HG02885 (cell line): ENCODE measurements around the gene NEK1.

ENCODE experiments used
- ATAC-seq: cut with Tn5 transposase; IDR thresholded peaks from one replicate; pipeline ENCODE4 v1.9.1; 2021; ENCODE audit warnings: mild to moderate bottlenecking; ENCODE audit not compliant: unreplicated experiment, poor library complexity

The NEK1 gene

DNA sequence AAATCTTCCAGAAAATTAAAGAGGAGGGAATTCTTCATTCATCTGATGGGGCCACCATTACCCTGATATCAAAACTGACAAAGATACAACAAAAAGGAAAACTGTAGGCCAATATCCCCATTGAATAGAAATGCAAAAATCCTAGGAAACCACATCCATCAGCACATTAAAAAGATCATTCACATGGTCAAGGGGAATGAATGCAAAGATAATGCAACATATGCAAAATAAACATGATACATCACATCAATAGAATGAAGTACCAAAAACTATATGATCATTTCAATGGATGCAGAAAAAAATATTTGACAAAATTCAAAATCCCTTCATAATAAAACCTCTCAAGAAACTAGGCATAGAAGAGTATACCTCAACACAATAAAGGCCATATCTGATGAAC lies 232.7 kb downstream of the NEK1 start:
- ATAC-seq = no peak

DNA sequence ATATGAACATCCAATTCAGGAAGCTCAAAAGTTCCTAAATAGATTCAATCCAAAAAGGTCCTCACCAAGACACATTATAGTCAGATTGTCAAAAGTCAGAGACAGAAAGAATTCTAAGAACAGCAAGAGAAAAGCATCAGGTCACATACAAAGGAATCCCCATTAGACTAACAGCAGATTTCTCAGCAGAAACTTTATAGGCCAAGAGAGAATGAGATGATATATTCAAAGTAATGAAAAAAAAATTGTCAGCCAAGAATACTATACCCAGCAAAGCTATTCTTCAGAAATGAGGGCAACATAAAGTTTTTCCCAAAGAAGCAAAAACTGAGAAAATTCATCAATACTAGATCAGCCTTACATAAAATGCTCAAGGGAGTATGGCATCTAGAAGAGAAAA lies 235.0 kb downstream of the NEK1 start:
- no peak for ATAC-seq

DNA sequence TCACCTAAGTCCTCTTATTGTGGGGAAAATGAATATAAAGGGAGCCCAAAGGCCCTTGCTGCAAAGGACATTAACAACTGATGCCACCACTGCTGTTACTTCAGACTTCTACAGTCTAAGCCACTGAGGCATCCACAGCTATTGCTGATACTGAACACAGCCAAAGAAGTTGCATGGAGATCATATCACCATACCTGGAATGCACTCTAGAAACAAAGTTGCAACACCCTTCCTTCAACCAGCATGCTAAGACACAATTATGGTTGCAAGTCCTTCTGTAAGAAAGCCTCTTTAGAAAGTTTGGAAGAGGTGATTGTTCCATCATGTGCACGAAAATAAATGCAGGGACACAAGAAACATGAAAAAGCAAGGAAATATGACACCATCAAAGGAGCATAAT lies 236.0 kb downstream of the NEK1 start:
- ATAC-seq = no peak

DNA sequence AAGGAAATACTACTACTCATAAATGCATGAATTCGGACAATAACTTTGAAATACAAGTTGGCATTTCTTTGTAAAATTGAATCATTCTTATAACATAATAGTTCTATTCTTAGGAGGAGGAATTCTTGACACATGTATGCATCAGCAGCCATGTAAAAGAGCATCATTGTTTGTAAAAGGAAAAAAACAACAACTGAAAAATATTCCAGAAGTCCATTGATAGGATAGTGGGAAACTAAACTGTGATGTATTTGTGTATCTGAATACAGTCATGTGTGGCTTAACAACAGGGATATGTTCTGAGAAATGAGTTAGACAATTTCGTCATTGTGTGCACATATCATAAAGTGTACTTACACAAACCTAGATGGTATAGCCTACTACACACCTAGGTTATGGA lies 239.6 kb downstream of the NEK1 start:
- ATAC-seq = no peak

DNA sequence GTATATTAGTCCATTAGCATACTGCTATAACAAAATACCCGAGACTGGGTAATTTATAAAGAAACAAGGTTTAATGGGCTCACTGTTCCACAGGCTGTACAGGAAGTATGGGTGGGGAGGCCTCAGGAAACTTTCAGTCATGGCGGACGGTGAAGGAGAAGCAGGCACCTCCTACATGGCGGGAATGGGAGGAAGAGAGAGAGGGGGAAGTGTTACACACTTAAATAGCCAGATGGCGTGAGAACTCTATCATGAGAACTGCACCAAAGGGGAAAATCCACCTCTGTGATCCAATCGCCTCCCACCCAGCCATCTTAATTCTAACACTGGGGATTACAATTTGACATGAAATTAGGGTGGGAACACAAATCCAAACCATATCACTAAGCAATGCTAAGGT lies 242.7 kb downstream of the NEK1 start:
- no peak for ATAC-seq

DNA sequence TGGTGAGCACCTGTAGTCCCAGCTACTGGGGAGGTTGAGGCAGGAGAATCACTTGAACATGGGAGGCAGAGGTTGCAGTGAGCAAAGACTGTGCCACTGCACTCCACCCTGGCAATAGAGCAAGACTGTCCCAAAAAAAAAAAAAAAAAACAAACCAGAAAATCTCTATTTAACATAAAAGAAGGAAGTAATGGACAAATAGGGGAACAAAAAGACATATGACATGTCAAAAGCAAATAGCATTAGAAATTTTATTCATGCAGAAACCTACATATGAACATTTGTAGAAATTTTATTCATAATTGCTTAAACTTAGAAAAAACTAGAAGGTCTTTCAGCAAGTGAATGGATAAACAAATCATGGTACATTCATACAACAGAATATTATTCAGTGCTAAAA lies 244.6 kb downstream of the NEK1 start:
- ATAC-seq = no peak

DNA sequence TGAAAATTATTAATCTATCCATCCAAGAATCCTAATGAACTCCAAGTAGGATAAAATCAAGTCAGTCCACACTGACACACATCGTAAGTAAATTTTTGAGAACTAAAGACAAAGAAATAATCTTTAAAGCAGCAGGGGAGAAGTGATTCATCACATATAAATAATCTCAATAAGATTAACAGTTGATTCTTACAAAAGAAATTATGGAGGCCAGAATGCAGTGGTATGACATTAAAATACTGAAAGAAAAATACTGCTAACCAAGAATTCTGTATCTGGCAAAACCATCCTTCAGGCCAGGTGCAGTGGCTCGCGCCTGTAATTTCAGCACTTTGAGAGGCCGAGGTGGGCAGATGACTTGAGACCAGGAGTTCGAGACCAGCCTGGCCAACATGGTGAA lies 245.6 kb downstream of the NEK1 start:
- no peak for ATAC-seq

DNA sequence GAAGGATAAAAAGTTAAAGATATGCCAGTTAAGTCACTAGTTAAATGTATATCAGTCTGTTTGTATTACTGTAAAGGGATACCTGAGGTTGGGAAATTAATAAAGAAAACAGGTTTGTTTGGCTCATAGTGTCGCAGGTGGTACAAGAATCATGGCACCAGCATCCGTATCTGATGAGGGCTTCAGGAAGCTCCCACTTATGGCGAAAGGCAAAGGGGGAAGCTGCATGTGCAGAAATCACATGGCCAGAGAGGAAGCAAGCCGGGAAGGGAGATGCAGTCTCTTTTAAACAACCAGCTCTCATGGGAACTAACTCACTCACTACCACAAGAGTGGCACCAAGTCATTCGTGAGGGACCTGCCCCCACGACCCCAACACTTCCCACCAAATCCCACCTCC lies 249.8 kb downstream of the NEK1 start:
- ATAC-seq = no peak

DNA sequence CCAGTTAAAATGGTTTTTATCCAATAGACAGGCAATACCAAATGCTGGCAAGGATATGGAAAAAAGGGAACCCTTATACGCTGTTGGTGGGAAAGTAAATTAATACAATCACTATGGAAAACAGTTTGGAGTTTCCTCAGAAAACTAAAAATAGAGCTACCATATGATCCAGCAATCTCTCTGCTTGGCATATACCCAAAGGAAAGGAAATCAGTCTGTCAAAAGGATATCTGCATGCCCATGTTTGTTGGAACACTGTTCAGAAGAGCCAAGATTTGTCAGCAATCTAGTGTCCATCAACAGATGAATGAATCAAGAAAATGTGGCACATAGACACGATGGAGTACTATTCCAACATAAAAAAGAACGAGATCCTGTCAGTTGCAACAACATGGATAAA lies 250.6 kb downstream of the NEK1 start:
- no peak for ATAC-seq

DNA sequence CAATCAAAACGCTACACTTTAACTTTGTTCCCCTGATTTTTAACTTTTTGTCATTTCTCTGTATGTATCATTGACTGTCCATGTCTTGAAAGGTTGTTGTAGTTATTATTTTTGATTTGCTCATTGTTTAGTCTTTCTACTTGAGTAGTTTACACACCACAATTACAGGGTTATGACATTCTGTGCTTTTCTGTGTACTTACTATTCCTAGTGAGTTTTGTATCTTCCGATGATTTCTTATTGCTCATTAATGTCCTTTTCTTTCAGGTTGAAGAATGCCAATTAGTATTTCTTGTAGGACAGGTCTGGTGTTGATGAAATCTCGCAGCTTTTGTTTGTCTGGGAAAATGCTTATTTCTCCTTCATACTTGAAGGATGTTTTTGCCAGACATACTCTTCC lies 252.4 kb downstream of the NEK1 start:
- no peak for ATAC-seq

DNA sequence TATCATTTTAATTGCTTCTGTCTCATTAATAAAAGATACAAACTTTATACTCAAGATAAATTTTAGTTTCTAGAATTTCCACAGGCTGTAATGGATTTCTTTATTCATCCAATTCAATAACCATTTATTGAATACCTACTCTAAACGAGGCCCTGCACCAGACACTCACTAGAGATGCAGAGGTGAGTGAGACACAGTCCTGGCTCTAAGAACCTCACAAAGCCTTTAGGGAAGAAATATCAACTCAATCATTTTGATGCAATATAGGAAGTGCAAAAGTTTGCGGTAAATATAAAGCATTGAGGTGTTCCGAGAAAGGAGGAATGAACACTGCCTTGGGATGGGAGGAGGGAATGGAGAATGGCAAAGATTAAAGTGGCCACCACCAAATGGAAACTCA lies 260.0 kb downstream of the NEK1 start:
- ATAC-seq = no peak

DNA sequence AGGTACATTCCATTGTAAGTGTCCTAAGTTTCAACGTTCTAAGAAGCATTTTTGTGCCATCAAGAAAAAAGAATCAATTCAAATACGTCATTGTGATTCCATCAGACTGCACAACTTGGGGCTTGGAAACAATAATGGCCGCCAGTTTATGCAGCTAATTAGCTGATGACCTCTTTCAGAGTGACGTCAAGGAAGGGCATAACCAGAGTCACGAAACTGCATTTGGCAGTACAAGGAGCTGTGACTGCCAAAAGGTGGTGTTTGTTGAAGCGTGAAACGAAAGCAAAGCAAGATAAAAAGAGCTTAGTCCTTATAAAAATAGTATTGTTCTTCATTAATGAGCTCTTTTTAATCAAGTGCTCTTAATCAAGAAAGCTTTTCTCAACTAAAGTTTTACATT lies 260.5 kb downstream of the NEK1 start:
- no peak for ATAC-seq

DNA sequence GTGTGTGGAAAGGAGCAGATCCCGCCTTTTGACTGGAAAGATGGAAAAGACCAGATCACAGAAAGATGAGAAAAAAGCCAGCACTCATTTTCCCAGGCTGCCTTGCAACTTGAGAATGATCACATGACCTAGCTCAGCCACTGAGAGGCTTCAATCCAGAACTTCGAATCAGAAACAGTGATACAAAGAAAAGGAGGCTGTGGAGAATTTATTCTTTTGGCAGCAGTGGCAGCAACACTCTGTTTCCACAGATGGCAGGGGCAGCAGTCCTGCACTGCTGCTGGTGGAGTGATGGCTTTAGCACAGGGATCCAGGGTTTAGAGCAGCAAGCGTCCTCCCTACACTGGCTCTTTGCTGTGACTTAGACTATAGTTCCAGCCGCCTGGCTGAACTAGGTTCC lies 263.8 kb downstream of the NEK1 start:
- ATAC-seq = no peak

DNA sequence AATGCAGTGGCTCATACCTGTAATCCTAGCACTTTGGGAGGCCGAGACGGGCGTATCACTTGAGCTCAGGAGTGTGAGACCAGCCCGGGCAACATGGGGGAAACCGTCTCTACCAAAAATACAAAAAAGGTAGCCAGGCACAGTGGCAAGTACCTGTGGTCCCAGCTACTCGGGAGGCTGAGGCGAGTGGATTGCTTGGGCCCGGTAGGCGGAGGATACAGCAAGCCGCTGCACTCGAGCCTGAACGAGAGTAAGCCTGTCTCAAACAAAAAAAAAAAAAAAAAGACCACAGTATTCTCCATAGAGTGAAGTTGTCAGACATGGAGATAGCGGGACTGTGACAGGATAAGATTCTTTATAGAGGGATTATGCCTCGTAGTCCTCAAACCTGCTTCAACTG lies 265.5 kb downstream of the NEK1 start:
- no peak for ATAC-seq

DNA sequence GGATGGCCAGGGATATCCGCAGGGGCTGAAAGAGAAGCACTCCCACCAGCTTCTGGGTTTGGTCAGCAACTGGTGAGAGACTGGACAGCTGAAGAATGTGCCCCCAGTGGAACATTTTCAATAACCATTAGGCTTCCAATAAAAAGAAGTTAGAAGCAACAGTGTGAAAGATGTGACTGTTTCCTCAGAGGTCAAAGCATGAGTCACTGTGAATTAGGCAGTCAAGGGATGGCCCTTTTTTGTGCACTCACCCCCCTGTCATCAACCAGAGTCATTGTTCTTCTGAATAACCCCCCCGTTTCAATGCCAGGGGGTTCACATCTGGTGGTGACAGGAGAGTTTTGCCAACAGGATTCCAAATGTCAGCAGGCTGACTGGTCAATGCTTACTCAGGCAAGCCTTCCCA lies 267.1 kb downstream of the NEK1 start:
- no peak for ATAC-seq
